Nephron progenitor cell (in vitro differentiated cells): ENCODE measurements around the gene PRKCA.

Source experiments
- DNase-seq: peaks from one replicate; pipeline ENCODE4 v3.0.0; 2021
- H3K27ac Mint-ChIP-seq: 2 replicates; pipeline ENCODE4 v1.8.0; 2021; ENCODE audit warnings: mild to moderate bottlenecking, moderate library complexity, mixed read lengths
- H3K27me3 Mint-ChIP-seq: 2 replicates; pipeline ENCODE4 v1.8.0; 2021; ENCODE audit warnings: mild to moderate bottlenecking, low read depth, mixed read lengths; ENCODE audit not compliant: poor library complexity
- H3K36me3 Mint-ChIP-seq: 2 replicates; pipeline ENCODE4 v1.8.0; 2021; ENCODE audit warnings: low read depth, mixed read lengths
- H3K4me1 Mint-ChIP-seq: 2 replicates; pipeline ENCODE4 v1.8.0; 2021; ENCODE audit warnings: mixed read lengths
- H3K4me3 Mint-ChIP-seq: 2 replicates; pipeline ENCODE4 v1.8.0; 2021; ENCODE audit warnings: mild to moderate bottlenecking, moderate library complexity, mixed read lengths
- H3K9me3 Mint-ChIP-seq: 2 replicates; pipeline ENCODE4 v1.8.0; 2021; ENCODE audit warnings: mild to moderate bottlenecking, moderate library complexity, mixed read lengths
- TF ChIP-seq, protein P1 (sequence below): fragments of 200-600 bp; sonication (generic); IDR thresholded peaks from 2 replicates; pipeline ENCODE4 v1.5.0; 2021; ENCODE audit warnings: antibody characterized with exemption

PRKCA gene

DNA sequence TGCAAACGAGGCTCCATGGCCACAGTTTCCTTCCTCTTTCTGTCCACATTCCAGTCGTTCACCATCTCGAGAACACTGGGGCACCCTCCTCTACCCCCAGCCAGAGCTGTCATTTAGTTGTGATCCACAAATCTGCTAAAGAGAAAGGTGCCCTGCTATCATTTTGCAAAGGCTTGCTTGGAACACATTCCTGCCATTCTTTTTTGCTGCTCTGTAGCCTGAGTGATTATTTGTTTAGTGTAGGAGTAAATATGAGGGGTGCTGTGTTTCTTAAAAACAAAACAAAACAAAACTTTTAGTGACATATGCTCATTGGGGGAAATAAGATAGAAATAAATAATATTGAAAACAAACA is 166.7 kb downstream of the PRKCA start:
- H3K9me3 Mint-ChIP-seq, result no peaks in the 10 kb centered on the region
- DNase-seq, result no peak
- peak overlapping the region; percentile 88 for H3K27ac Mint-ChIP-seq
- H3K36me3 Mint-ChIP-seq, result no peaks in the 10 kb centered on the region
- TF ChIP-seq, protein P1, sequence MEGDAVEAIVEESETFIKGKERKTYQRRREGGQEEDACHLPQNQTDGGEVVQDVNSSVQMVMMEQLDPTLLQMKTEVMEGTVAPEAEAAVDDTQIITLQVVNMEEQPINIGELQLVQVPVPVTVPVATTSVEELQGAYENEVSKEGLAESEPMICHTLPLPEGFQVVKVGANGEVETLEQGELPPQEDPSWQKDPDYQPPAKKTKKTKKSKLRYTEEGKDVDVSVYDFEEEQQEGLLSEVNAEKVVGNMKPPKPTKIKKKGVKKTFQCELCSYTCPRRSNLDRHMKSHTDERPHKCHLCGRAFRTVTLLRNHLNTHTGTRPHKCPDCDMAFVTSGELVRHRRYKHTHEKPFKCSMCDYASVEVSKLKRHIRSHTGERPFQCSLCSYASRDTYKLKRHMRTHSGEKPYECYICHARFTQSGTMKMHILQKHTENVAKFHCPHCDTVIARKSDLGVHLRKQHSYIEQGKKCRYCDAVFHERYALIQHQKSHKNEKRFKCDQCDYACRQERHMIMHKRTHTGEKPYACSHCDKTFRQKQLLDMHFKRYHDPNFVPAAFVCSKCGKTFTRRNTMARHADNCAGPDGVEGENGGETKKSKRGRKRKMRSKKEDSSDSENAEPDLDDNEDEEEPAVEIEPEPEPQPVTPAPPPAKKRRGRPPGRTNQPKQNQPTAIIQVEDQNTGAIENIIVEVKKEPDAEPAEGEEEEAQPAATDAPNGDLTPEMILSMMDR, result no peak
- H3K4me3 Mint-ChIP-seq, result peak overlapping the region; percentile 27
- H3K27me3 Mint-ChIP-seq, result peaks cover 8% of the 10 kb centered on the region
- H3K4me1 Mint-ChIP-seq, result peaks cover 57% of the 10 kb centered on the region

DNA sequence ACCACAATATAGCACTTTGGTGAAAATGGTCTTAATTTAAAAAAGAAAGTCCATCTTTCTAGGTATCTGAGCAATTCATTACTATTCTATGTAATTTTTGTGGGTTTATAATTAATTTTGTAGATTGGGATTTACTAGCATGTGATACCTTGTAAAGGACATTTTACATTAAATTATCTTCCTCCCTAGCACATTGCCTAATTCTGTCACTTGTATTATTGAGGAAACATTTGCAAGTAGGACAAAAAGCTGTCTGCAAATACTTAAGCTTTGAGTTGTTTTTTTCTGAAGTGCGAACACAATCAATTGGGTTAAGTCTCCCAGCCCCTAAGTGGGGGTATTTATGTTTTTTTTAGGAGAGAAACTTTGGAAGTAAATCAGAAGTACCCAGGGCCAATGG is 167.0 kb downstream of the PRKCA start:
- Mint-ChIP-seq H3K36me3 (no peaks in the 10 kb centered on the region), H3K4me1 (peaks cover 61% of the 10 kb centered on the region), H3K27me3 (peaks cover 8% of the 10 kb centered on the region), H3K4me3 (peak overlapping the region; percentile 30), H3K9me3 (no peaks in the 10 kb centered on the region), H3K27ac (peak overlapping the region; percentile 70)
- no peak for DNase-seq
- TF ChIP-seq, protein P1, result no peak

DNA sequence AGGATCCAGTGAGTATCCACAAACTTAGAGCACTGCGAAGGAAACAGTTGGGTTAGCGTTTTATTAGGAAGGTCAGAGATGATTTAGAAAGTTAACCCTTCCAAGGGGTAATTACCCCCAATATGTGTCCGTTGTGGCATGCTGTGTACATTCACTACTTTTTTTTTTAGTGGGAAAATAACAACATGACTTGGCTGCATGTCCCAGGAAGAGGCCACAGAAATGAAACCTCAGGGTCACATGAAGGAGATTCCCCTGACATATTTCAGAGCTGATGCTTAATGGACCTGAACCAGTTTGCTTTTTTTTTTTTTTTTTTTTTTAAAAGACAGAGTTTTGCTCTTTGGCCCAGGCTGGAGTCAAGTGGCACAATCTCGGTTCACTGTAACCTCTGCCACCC is 167.5 kb downstream of the PRKCA start:
- no peaks in the 10 kb centered on the region for H3K9me3 Mint-ChIP-seq
- peak overlapping the region; percentile 70 for H3K27ac Mint-ChIP-seq
- TF ChIP-seq, protein P1, result no peak
- peaks cover 65% of the 10 kb centered on the region for H3K4me1 Mint-ChIP-seq
- H3K36me3 Mint-ChIP-seq, result no peaks in the 10 kb centered on the region
- DNase-seq, result no peak
- peak overlapping the region; percentile 30 for H3K4me3 Mint-ChIP-seq
- peaks cover 8% of the 10 kb centered on the region for H3K27me3 Mint-ChIP-seq

DNA sequence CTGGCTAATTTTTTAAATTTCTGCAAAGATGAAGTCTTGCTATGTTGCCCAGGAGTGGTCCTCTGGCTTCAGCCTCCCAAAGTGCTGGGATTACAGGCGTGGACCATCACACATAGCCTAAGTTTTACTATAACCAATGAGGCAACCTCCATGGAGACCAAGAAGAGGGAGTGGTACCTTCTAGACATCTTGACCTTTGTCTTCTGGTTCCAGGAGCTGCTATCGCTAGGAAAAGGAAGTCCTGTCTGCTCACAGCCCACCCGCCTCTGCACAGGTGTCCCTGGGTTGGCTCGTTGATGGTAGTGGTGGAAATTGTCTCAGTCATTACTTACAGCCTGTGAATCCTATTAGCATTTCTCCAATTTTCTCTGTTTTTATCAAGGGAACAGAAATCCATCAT is 169.7 kb downstream of the PRKCA start:
- no peak for DNase-seq
- TF ChIP-seq, protein P1, result no peak
- Mint-ChIP-seq H3K36me3 (no peaks in the 10 kb centered on the region), H3K27me3 (peaks cover 5% of the 10 kb centered on the region), H3K9me3 (no peaks in the 10 kb centered on the region), H3K4me3 (no peak overlapping the region), H3K27ac (no peak overlapping the region), H3K4me1 (peaks cover 59% of the 10 kb centered on the region)

DNA sequence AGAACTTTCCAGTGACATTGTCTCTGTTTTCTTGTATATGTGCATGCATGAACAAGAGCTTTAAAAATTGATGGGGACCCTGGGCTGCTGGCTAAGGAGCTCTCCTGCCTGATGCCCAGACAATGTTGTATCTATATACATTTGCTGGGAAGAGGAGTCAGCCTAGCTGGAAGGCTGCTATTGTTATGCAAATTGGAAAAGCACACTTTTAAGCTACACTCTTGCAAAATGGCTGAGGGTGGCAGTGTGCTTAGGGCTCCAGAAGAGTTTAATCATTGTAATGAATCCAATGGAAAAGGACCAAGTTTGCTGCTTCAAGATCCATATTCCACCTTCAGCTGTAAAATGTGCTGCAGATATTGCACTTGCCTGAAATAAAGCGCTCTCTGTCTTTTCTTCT is 171.8 kb downstream of the PRKCA start:
- H3K4me3 Mint-ChIP-seq, result no peak overlapping the region
- no peaks in the 10 kb centered on the region for H3K36me3 Mint-ChIP-seq
- peak overlapping the region; percentile 70 for H3K27ac Mint-ChIP-seq
- TF ChIP-seq, protein P1, result no peak
- H3K9me3 Mint-ChIP-seq, result peaks cover 4% of the 10 kb centered on the region
- no peak for DNase-seq
- peaks cover 43% of the 10 kb centered on the region for H3K4me1 Mint-ChIP-seq
- H3K27me3 Mint-ChIP-seq, result peaks cover 5% of the 10 kb centered on the region

DNA sequence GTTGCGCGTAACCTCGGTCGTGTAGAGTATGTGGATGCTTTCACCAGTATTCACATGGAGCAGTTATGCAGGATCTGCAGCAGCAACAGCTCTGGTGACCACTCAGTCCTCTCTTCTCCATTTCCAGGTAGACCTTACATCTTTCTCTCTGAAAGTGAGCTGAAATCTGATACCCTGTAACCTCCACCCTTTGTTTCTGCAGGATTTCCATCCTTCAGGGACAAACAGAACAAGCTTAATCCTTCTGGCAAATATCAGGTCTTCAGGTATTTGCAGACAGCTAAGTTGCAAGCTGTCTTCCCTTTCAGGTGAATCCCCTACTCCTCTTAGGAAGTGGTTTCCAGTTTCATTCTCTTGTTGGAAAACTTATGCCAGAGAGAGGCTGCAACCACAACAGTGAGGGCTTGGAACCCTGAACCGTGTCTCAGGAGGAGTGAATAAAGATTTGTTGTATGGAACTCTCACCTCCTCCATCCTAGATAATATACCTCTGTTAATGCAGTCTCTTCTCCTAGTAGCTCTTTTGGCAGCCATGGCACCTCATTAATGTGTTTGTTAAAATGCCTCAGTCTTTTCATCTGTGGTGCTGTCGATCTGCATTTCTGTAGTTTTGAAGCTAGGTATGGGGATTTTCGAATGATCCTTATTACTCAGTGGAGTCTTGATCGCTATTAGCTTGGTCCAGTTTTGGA is 172.5 kb downstream of the PRKCA start:
- TF ChIP-seq, protein P1, result no peak
- H3K36me3 Mint-ChIP-seq, result no peaks in the 10 kb centered on the region
- H3K27me3 Mint-ChIP-seq, result peaks cover 5% of the 10 kb centered on the region
- H3K4me3 Mint-ChIP-seq, result no peak overlapping the region
- peaks cover 36% of the 10 kb centered on the region for H3K4me1 Mint-ChIP-seq
- peaks cover 4% of the 10 kb centered on the region for H3K9me3 Mint-ChIP-seq
- H3K27ac Mint-ChIP-seq, result peak overlapping the region; percentile 70
- no peak for DNase-seq
